T47D (cell line): Measurements from ENCODE around the gene NSMCE1.

Experiments
- DNase-seq, 2 experiments: peaks; one replicate each; pipeline versions ENCODE4 v3.0.0 to v3.0.0-alpha.2; 2011 to 2012; ENCODE audit warnings: low read depth in 1 of 2, low spot score in 1 of 2
- JUND ChIP-seq: IDR thresholded peaks from 2 replicates; pipeline ENCODE4 v1.6.1; 2012; ENCODE audit warnings: low read depth
- in situ Hi-C: cut with HindIII; loops from 2 replicates; pipeline ENCODE4 v1.10.0; 2016; ENCODE audit warnings: low sequenced_read_pairs, low pct_unique_long_range_greater_than_20kb

The NSMCE1 gene

DNA sequence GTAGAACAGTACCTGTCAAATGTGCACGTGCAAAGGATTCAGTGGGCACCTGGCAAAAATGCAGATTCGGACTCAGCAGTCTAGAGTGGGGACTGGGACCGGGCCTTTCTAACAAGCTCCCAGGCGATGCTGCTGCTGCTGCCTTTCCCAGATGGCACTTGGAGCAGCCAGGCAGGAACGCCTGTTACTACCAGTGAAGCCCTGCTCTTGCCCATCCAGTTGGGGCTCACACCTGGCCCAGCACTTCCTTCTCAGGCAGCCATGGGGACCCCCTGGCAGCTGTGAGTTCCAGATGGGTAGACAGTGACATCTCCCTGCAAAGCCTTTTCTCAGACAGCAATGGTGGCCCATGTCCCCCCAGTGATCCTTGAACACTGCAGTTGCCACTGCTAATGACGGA is 34.8 kb downstream of the NSMCE1 start:
- no peak for DNase-seq
- TF ChIP-seq JUND = no peak
- in situ Hi-C loops = no loop called here

DNA sequence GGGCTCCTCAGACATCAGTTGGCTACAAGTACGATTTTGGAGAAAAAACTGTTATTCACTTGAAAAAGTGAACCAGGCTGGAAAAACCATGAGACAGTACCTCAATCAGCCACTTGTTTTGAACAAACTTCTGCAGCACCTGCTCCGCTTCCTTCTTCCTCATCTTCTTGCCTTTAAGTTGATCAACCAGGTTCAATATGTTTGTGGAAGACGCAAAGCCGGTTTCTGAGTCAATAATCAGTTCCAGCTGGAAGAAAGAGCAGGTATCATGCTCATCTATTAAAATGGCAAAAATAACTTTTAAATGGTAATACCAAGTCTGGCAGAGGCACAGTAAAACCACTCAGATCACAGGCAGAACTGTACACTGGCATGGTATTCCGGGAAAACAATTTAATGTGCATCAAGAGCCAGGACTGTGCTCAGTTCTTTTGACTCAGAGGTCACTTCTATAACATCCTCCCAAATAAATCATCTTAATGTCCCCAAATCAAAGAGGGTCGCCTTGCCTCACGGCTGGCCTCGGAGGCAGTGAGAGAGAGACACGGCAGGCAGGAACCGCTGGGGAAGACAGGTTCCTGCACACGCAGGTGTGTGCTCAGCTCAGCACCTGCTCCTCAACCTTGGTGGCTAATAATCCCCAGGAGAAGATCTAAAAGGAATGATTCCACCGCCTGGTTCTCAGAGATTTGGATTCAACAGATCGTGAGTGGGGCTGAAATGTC is 35.5 kb downstream of the NSMCE1 start:
- no peak for TF ChIP-seq JUND
- DNase-seq = peak; percentile 38 to 64
- in situ Hi-C loops = no loop called here

DNA sequence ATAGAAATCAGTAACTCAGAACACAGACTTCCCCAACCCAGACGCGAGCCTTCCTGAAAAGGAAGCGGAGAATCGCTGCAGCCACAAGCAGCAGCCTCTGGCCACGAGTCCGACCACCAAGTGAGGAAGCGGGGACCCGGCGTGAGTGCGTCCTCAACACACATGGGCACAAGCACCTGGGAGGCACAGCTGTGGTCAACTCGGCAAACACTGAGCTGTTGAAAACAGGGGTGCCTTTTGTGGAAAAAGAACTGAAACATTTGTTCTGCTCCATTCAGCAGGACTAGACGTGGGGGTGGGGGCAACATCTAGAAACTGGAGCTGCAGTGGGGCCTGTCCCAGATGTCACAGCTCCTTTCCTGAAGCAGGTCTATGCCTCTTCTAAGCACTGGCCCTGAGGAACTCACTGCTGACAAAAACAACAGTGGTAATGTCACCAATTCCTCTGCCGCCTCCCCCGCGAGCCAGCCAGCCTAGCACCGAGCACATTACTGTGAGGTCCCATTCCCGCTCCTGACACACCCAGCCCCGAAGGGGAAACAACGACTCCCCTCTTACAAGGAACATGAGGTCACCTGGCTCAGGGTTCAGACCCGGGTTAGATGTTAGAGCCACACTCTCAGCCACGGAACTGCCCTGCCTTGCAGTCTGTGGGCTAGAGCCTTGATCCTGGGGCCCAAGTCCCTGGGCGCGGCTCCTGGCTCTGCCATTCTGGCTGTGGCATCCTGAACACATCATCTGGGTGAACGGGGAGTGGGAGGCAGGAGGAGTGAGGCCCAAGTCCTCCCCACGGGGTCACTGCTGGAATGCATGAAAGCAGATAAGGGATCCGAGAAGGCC is 36.3 kb downstream of the NSMCE1 start:
- in situ Hi-C loops = no loop called here
- TF ChIP-seq JUND = no peak

DNA sequence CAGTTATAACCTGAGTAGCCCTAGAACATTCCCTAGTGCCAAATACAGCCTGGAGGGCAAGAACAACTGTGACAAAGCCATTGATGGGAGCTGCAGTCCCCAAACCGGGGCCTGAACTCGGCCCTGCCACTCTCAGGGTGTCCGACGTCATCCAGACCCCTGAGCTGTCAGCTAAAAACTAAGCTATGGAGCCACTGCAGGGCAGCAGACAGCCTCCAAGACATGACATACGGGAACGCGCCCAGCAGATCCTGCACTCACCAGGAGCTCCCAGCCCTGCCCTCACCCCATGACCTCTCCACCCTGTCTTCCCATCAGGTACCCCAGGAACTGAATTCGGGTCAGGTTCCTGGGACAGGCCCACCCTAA is 36.9 kb downstream of the NSMCE1 start:
- in situ Hi-C loops = no loop called here
- no peak for DNase-seq
- TF ChIP-seq JUND = no peak

More for the DNA sequence above, 36.3 kb downstream of the NSMCE1 start:
- no peak for DNase-seq

DNA sequence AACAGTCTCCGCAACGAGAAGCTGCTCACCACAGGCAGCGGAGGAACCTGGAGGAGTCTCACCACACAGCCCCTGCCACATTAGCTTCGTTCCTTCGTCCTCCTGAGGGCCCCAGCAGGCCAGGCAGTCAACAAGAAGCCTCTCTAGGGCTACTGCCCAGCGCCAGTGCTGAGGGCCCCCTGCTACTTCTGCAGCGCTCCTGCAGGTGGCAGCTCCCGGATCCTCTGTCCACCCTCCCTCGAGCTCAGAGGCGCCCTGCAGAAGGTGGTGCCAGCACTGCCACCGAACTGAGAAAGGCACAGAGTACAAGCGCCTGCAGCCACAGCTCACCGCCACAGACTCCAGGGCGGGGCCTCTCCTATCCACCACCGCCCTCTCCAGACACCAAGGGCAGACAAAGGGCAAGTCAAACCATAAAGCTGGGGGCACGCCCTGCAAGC is 38.0 kb downstream of the NSMCE1 start:
- no peak for TF ChIP-seq JUND
- DNase-seq = no peak

DNA sequence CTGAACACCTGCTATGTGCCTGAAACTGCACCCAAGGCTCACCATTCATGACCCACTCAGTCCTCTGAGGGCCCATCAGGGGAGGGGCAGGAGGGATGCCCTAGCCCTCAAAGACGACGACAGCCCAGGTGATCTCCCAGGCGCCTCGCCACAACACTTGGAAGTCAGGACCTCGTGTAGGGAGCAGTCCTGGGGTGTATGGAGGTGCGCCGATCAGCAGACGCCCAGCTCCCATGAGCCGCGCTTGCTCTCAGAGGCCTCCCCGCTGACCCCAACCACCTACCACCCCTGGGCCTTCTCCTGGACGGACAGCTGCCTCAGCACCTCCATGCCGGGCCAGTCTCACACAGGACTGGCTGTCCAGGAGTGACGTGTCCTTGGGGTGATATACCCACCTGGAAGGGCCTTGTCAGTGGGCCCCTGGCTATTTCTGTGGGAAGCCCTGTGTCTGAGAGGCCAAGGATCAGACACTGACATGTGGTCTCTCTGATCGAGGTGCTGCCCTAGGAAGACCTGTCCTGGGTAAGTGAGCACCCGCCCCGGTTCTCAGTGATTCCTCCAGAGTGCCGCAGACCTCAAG is 38.6 kb downstream of the NSMCE1 start:
- no peak for DNase-seq
- TF ChIP-seq JUND = no peak
- in situ Hi-C loops = no loop called here

More for the DNA sequence above, 38.0 kb downstream of the NSMCE1 start:
- in situ Hi-C loops = no loop called here

DNA sequence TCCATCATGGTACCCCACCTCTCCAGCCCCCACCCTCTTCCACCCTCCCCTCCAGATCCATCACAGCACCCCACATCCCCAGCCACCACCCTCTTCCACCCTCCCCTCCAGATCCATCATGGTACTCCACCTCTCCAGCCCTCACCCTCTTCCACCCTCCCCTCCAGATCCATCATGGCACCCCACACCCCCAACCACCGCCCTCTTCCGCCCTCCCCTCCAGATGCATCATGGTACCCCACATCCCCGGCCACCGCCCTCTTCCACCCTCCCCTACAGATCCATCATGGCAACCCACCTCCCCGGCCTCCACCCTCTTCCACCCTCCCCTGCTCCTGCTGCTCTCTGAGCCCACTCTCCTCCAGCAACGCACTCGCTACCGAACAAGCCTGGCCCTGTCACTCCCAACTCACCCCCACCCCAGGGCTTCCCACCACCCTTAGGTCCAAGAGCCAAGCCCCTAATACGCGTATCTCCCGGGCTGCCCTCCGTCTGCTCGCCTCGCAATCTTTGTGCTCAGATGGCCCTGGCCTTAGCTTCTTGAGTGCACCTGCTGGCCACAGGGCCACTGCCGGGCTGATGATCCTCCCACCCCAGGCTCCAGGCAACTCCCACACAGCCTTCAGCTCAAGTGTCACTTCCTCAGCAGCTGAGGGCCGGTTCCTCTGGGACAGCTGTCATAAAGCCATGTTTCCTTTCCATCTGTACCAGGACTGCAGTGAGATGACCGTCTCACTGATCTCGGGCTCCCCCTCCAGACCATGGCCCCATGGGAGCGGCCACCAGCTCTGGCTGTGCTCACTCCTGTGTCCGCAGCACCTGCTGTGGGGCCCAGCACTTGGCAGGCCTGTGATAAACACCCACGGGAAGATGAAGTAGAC is 39.7 kb downstream of the NSMCE1 start:
- no peak for DNase-seq
- in situ Hi-C loops = no loop called here
- TF ChIP-seq JUND = no peak

DNA sequence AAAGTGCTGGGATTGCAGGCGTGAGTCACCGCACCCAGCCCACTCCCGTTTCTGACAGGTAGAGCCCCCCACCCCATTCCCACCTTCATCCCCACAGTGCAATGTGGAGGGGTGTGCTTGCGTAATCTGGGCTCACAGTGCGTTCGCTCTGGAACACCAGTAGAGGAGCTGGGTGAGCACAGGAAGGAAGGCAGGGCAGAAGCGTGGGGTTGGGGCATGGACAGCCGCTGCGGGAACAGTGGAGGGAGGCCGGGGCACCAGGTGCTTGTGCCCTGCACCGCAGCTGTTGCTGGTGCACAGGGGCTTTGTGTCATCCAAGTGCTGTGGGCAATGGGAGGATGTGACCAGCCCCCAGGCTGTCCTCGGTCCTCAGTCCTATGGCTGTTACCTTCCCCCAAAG is 40.5 kb downstream of the NSMCE1 start:
- in situ Hi-C loops = no loop called here
- no peak for TF ChIP-seq JUND
- no peak for DNase-seq

DNA sequence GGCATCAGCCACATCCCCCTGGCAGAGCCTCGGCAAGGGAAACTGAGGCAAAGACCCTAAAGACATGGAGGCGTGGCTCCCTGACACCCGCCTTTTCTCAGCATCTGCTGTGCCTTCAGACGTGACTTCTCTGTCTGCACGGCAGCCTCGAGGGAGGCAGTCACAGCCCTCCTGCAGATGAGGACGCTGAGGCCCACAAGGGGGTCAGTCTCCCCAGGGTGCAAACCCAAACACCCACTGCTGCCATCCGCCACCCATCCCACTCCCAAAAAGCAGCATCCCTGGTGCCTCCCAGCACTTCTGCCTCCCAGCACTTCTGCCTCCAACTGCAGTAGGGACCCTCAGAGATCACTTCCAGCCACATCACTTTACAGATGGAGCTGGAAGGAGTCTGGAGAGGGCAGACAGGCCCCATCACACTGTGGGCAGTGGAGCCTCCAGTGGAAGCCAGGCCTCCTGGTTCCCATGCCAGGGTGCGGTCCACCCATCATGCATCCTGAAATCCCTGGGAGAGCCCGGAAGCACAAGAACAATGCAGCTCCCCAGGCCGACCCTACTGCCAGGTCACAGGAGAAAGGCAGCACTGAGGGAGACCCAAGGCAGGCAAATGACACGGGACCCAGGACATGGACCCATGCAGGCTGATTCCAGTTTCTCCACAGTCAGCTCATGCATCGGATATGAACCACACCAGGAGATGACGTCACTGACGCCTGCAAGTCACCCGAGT is 41.4 kb downstream of the NSMCE1 start:
- no peak for DNase-seq
- no peak for TF ChIP-seq JUND
- in situ Hi-C loops = no loop called here

DNA sequence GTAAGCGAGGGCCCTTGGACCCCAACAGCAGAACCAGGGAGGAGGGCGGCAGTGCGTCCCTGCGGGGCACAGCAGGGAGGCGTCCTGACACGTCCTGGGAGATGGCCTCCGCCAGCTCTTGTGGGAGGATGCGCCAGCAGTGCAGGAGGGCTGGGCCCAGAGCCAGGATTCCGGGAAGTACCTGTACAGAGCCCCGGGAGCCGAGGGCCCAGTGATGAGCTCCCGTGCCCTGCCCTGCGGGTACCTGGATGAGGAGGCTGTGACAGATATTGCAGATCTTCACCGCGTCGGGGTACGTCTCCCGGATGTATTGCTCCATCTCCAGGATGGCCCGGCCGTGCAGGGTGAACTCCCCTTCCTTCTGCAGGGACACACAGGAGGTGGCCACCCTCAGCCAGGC is 42.1 kb downstream of the NSMCE1 start:
- no peak for TF ChIP-seq JUND
- in situ Hi-C loops = no loop called here
- no peak for DNase-seq

DNA sequence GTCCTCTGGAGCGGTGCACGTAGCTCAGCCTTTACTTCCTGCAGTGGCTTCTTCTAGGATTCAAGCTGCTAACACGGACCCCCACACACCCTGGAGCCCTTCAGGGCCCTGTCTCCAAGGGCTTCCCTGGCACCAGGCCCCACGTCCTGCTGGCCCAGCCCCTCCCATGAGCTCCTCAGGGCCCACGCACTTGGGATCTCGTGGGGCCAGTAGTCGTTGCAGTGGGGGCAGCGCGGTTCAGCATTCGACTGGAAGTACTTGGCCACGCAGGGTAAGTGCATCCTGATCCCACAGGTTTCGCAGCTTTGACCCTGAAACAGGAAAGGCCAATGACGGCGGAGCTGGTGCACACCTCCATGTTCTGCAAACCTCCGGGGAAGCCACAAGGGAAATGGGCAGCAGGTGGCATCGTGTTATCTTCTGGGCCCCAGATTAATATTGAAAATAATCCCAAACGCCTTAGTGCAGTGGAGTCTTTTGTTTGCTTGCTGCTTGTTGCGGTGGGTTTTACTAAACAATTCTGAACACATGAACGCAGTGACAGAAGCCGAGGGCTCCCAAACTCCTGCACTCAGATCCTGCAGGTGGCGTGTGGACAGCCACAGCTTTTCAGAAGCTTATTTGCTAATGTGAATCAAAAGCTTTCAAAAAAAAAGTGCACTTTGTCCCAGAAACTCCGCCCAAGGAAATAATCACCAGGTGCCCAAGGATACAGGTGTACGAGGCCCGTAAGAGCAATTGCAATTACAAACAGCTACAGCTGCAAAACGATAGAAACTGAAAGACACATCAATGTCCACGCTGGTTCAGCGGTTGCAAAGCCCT is 42.8 kb downstream of the NSMCE1 start:
- no peak for DNase-seq
- in situ Hi-C loops = no loop called here
- TF ChIP-seq JUND = no peak
